ENCODE measurements around the gene ACADS. TPM values are rescaled to one million over a fixed set of nuclear protein-coding genes. Genes with fewer than 3 reads are reported as not detected.

ACADS gene
- total and polyA plus RNA-seq, 9 of the 15 experiments (the other 6 are each of a cell fraction or from before 2014, with no cell fraction given), result 0.06 to 20.3 (median 8.8) TPM

- TF ChIP-seq SMAD2 (IDR thresholded peaks at IDR 0.05; ENCODE audit: low read depth, low read length), result no peak
These were observed 48.7 kb downstream of the ACADS start (continued) for GRCh38 chr12:120774169-120774916.

- Histone ChIP-seq H3K9me3 (replicated peaks; ENCODE audit: control insufficient read depth, insufficient read depth, low read depth, low read length) (no peaks in the 10 kb centered on the region), H3K27ac (ENCODE audit: extremely low read depth, low read depth, low read length) (no peak overlapping the region), H3K9me1 (ENCODE audit: control insufficient read depth, insufficient read depth, low read length) (no peaks in the 10 kb centered on the region), H3K9ac (ENCODE audit: insufficient read depth in 1 of 2, low read depth in 2 of 2, low read length in 2 of 2) (no peak overlapping the region), H3K4me1 (replicated peaks in 1 of 2; ENCODE audit: control insufficient read depth in 2 of 2, insufficient read depth in 2 of 2, low read length in 2 of 2) (peaks cover 0 to 3% of the 10 kb centered on the region in 2 experiments; a peak in 2 of 5 replicates), H3K79me2 (ENCODE audit: control insufficient read depth, insufficient read depth, low read length) (no peaks in the 10 kb centered on the region), H4K20me1 (replicated peaks; ENCODE audit: control insufficient read depth, insufficient read depth, low read length) (no peaks in the 10 kb centered on the region), H2AFZ (ENCODE audit: low read depth, low read length) (no peak overlapping the region), H3K4me3 (no peak overlapping the region), H3K4me2 (ENCODE audit: insufficient read depth, low read length) (no peak overlapping the region), H3K27me3 (ENCODE audit: control insufficient read depth in 2 of 2, insufficient read depth in 2 of 2, low read length in 2 of 2) (no peaks in the 10 kb centered on the region), H3K36me3 (ENCODE audit: control insufficient read depth, insufficient read depth, low read length) (peaks cover 11% of the 10 kb centered on the region; the same call in 2 of the 3 replicates)
- in situ Hi-C loops (cut with MboI), result no loop called here
- peak; percentile 46; the same call in 2 of the 3 replicates for ATAC-seq
- ChIA-PET POLR2A (interaction anchor here (0.6 to 1.3 kb wide), 2 partner anchors 16 to 305 kb away, joined by 3 to 5 read pairs; no protein-coding TSS in a partner anchor), CTCF (ENCODE audit: low intra/inter-chr PET ratio) (no interaction called here)
- DNase-seq (ENCODE audit: extremely low read depth in 1 of 4, low spot score in 3 of 4), result no peak
- intact Hi-C loops (cut with micrococcal nuclease), result no loop called here
- WGBS (ENCODE audit: insufficient coverage, low coverage, missing lambda C conversion rate), result 79% methylated on average over 7 of the region's 7 CpGs
- 0 out of 2 replicates have a peak, but pooled peaks have one; percentile 17 for TF ChIP-seq REST (IDR thresholded peaks at IDR 0.05; ENCODE audit: borderline replicate concordance)
- TF ChIP-seq REST (CRISPR knock-in tag; IDR thresholded peaks at IDR 0.05; ENCODE audit: low read depth), result no peak
- TF ChIP-seq RBM39 (optimal IDR thresholded peaks at IDR 0.05; ENCODE audit: low read depth, low read length), result no peak
- 0 out of 6 replicates have a peak, but pooled peaks of 1 of the 3 experiments have one; percentile 19 for TF ChIP-seq CTCF (IDR thresholded peaks at IDR 0.05 in 2 of 3, conservative IDR thresholded peaks at IDR 0.05 in 1 of 3; ENCODE audit: insufficient read depth in 2 of 3, low read depth in 1 of 3, low read length in 3 of 3)
- BruUV-seq (replicated peaks), result no TSS peak
- FAIRE-seq, result peak; percentile 37
These were observed 50.4 kb downstream of the ACADS start for GRCh38 chr12:120775862-120776552.

Data from K562 (cell line).